Endothelial cell of umbilical vein (primary cell): ENCODE results near the gene SLC35E3. TPM values are rescaled to one million over a fixed set of nuclear protein-coding genes. Genes with fewer than 3 reads are reported as not detected.
"Not testable (repeated sequence)": the region's sequence is repeated elsewhere in the genome, so short reads cannot be mapped to it uniquely, and the experiment has no call there.

Experiments used
- BruUV-seq: library from RNA; stranded (reverse); fragments of 400-500 nt; replicated peaks from 2 replicates; lab custom pipeline; 2021; lab: Mats Ljungman, UMichigan
- CTCF ChIA-PET: fragments of 300-600, 350-600 bp; sonication (Branson Sonifier 250); formaldehyde crosslinking; loops from one replicate; lab custom pipeline; 2021; ENCODE audit warnings: antibody characterized with exemption, inconsistent platforms; lab: Charles Lee
- POLR2A ChIA-PET: fragments of 300-600, 350-600 bp; sonication (Branson Sonifier 250); formaldehyde crosslinking; loops from one replicate; lab custom pipeline; 2021; ENCODE audit warnings: antibody characterized with exemption, inconsistent platforms; lab: Charles Lee
- DNase-seq: peaks from one replicate; pipeline ENCODE4 v3.0.0-alpha.2; 2011; ENCODE audit warnings: low read depth, low spot score
- FAIRE-seq: peaks from 2 replicates; lab custom pipeline; 2011; peaks lifted over from hg19 to GRCh38; lab: Jason Lieb, UNC
- H2AFZ ChIP-seq: 2 replicates; pipeline ENCODE4 v1.6.0; 2012; ENCODE audit warnings: low read depth, low read length, control low read depth, inconsistent platforms
- H3K27ac ChIP-seq: 2 replicates; pipeline ENCODE4 v1.5.1; 2011; ENCODE audit warnings: low read depth, mild to moderate bottlenecking, control low read depth, low read length, moderate library complexity; ENCODE audit not compliant: insufficient read depth
- H3K27me3 ChIP-seq, 2 experiments: 2 replicates each; pipeline versions ENCODE4 v1.6.0 to v1.6.1; 2011; ENCODE audit warnings: low read length in 2 of 2, mixed read lengths in 1 of 2; ENCODE audit not compliant: control insufficient read depth in 2 of 2, insufficient read depth in 2 of 2
- H3K36me3 ChIP-seq, 2 experiments: 2 replicates in 1 of 2; 3 replicates in 1 of 2; pipeline ENCODE4 v1.5.1; 2011; ENCODE audit warnings: low read length in 2 of 2, mild to moderate bottlenecking in 1 of 2, moderate library complexity in 1 of 2; ENCODE audit not compliant: control insufficient read depth in 2 of 2, insufficient read depth in 2 of 2; ENCODE audit errors: extremely low read depth in 1 of 2
- H3K4me1 ChIP-seq: 3 replicates; pipeline ENCODE4 v1.5.1; 2011; ENCODE audit warnings: mild to moderate bottlenecking, low read length; ENCODE audit not compliant: control insufficient read depth, insufficient read depth; ENCODE audit errors: extremely low read depth
- H3K4me2 ChIP-seq: 2 replicates; pipeline ENCODE4 v1.6.1; 2011; ENCODE audit warnings: low read length, control low read depth, mixed read lengths; ENCODE audit not compliant: insufficient read depth
- H3K4me3 ChIP-seq, 3 experiments: fragments of 200-600 bp in 1 of 3; sonication (generic), shearing (Covaris generic) in 1 of 3; replicated peaks in 1 of 3; 2 replicates each; pipeline ENCODE4 v1.5.1; 2011 to 2016; ENCODE audit warnings: control low read depth in 3 of 3, low read length in 3 of 3, mild to moderate bottlenecking in 2 of 3, inconsistent platforms in 1 of 3, low read depth in 1 of 3, moderate library complexity in 1 of 3; ENCODE audit not compliant: insufficient read depth in 1 of 3
- H3K79me2 ChIP-seq: 2 replicates; pipeline ENCODE4 v1.6.0; 2012; ENCODE audit warnings: low read length, inconsistent platforms; ENCODE audit not compliant: control insufficient read depth, insufficient read depth
- H3K9ac ChIP-seq: replicated peaks from 2 replicates; pipeline ENCODE3; 2011; ENCODE audit warnings: low read length, control low read depth; ENCODE audit not compliant: insufficient read depth; ENCODE audit errors: extremely low read depth
- H3K9me1 ChIP-seq: replicated peaks from 3 replicates; pipeline ENCODE4 v1.6.0; 2011; ENCODE audit warnings: mild to moderate bottlenecking, low read length; ENCODE audit not compliant: control insufficient read depth, insufficient read depth; ENCODE audit errors: extremely low read depth
- H3K9me3 ChIP-seq: replicated peaks from 2 replicates; pipeline ENCODE4 v1.5.1; 2012; ENCODE audit warnings: low read length, inconsistent platforms; ENCODE audit not compliant: control insufficient read depth, insufficient read depth
- H4K20me1 ChIP-seq: replicated peaks from 2 replicates; pipeline ENCODE3; 2011; ENCODE audit warnings: mild to moderate bottlenecking, low read length; ENCODE audit not compliant: control insufficient read depth, insufficient read depth; ENCODE audit errors: extremely low read depth
- CTCF ChIP-seq, 2 donors: IDR thresholded peaks; 1 replicate in 1 of 2; 2 replicates in 1 of 2; pipeline ENCODE4 v1.5.1; 2011; ENCODE audit warnings: low read length in 2 of 2, mild to moderate bottlenecking in 2 of 2, moderate library complexity in 2 of 2, control low read depth in 1 of 2, inconsistent platforms in 1 of 2, low read depth in 1 of 2; ENCODE audit not compliant: insufficient read depth in 1 of 2; ENCODE audit errors: extremely low read depth in 1 of 2
- EZH2 ChIP-seq: IDR thresholded peaks from 2 replicates; pipeline ENCODE4 v1.6.1; 2012; ENCODE audit warnings: borderline replicate concordance, low read depth, mild to moderate bottlenecking, moderate library complexity, low read length, inconsistent platforms; ENCODE audit not compliant: severe bottlenecking
- FOS ChIP-seq: IDR thresholded peaks from 2 replicates; pipeline ENCODE4 v1.6.1; 2011; ENCODE audit warnings: mild to moderate bottlenecking, low read length, moderate library complexity, borderline replicate concordance; ENCODE audit not compliant: insufficient read depth
- GATA2 ChIP-seq: IDR thresholded peaks from 2 replicates; pipeline ENCODE4 v1.7.0; 2011; ENCODE audit warnings: low read depth, mild to moderate bottlenecking, moderate library complexity, mixed read lengths, low read length; ENCODE audit not compliant: insufficient read length, insufficient read depth
- JUN ChIP-seq: IDR thresholded peaks from 2 replicates; pipeline ENCODE4 v1.6.1; 2011; ENCODE audit warnings: borderline replicate concordance, low read depth; ENCODE audit not compliant: insufficient read length, insufficient read depth
- MYC ChIP-seq: IDR thresholded peaks from one replicate; pipeline ENCODE4 v1.6.1; 2011; ENCODE audit warnings: mild to moderate bottlenecking, low read depth, low read length
- POLR2A ChIP-seq: IDR thresholded peaks from 2 replicates; pipeline ENCODE4 v1.6.1; 2012; ENCODE audit warnings: low read depth, mild to moderate bottlenecking, control low read depth, low read length
- POLR2AphosphoS5 ChIP-seq: IDR thresholded peaks from 2 replicates; pipeline ENCODE4 v1.6.1; 2012; ENCODE audit warnings: low read depth, mild to moderate bottlenecking, control low read depth, low read length, moderate library complexity; ENCODE audit not compliant: insufficient read depth
- dilution Hi-C: fragments of 300-500 bp; cut with MboI; formaldehyde crosslinking; loops from one replicate; pipeline ENCODE4 v1.15.0; 2019; ENCODE audit warnings: low sequenced_read_pairs; ENCODE audit not compliant: extremely low pct_ligation_motif_present
- intact Hi-C: fragments of 100-400 bp; cut with micrococcal nuclease; formaldehyde crosslinking; loops from one replicate; pipeline ENCODE4 v1.10.0; 2022
- polyA plus RNA-seq, 4 experiments: library from polyadenylated mRNA; depleted of rRNA in 3 of 4; stranded (reverse) in 3 of 4; unstranded in 1 of 4; fragments of >200 nt; gene quantifications; 2 replicates each; pipeline versions ENCODE4 v1.2.1 to v1.2.3, GENCODE V29; 2011 to 2012; ENCODE audit warnings: missing spikeins in 1 of 4
- total RNA-seq: library from RNA; stranded (reverse); gene quantifications from 2 replicates; pipeline ENCODE4 v1.2.3, GENCODE V29; 2021
- TF ChIP-seq, protein P1 (sequence below): IDR thresholded peaks from 2 replicates; pipeline ENCODE4 v1.6.1; 2011; ENCODE audit not compliant: insufficient read depth, insufficient read length

SLC35E3 gene
- total and polyA plus RNA-seq, 2 donors (not counting 3 experiments of a cell fraction or from before 2014, with no cell fraction given): 8.1 to 13.8 TPM

DNA sequence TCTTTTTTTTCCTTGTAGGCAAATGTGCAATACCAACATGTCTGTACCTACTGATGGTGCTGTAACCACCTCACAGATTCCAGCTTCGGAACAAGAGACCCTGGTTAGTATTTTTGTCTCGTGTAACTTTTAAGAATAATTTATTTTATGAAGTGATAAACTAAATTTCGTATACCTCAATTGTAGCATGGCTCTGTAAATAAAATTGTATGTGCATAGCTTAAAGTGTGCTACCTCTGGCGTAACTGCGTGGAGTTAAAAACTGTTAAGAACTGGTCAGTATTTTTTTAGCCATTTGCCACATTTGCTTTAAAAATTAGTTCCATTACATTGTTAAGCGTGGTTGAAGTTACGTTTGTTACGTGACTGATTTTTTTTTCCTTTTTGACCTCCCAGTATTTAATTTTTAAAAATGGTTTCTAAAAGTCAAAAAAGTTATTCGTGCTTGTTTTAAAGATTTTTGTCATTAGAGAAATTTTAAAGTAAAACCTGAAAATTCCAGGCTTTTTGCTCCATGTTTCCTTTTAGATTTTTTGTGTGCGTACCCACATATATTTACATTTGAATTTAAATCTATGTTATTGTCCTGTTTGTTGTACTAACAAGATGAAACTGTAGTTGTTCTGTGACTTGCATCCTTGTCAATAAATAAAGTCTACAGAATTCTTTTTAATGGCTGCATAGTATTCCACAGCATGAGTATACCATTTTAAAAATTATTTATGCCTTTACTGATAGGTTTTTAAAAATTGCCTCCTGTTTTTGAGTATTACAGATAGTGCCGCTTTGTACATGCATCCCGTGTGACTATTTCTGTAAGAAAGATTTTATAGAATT is 63.4 kb downstream of the SLC35E3 start:
- intact Hi-C loops (loop anchor here (2.0 to 10.0 kb wide), 5 partner anchors 13 to 585 kb away; partner anchors contain the start of genes IL26 and RAP1B), dilution Hi-C loops (no loop called here)
- ChIA-PET CTCF (interaction anchor here (0.9 to 3.0 kb wide), 8 partner anchors 9 to 95 kb away, joined by 3 to 35 read pairs (median 4); partner anchors contain the start of gene SLC35E3), POLR2A (interaction anchor here (1.0 to 3.0 kb wide), 6 partner anchors 9 to 64 kb away, joined by 3 to 21 read pairs (median 6); partner anchors contain the start of gene SLC35E3)
- H2AFZ ChIP-seq: no peak overlapping the region
- no peak for FAIRE-seq
- peak overlapping the region; percentile 57 to 82 (median 68) for H3K4me3 ChIP-seq
- H3K79me2 ChIP-seq: peaks cover 59% of the 10 kb centered on the region
- no peak for DNase-seq
- peaks cover 0 to 20% of the 10 kb centered on the region in 2 experiments for H3K36me3 ChIP-seq
- H3K4me2 ChIP-seq: peak overlapping the region; percentile 65
- H3K4me1 ChIP-seq: peaks cover 8% of the 10 kb centered on the region
- H3K9me1 ChIP-seq: no peaks in the 10 kb centered on the region
- H3K27me3 ChIP-seq: no peaks in the 10 kb centered on the region
- TF ChIP-seq MYC (no peak), EZH2 (no peak), JUN (no peak), POLR2AphosphoS5 (no peak), GATA2 (no peak), CTCF (IDR thresholded peaks at IDR 0.05; ENCODE audit: extremely low read depth in 1 of 2, insufficient read depth in 1 of 2, low read depth in 1 of 2, low read length in 2 of 2) (no peak), POLR2A (no peak), FOS (no peak)
- TF ChIP-seq, protein P1, sequence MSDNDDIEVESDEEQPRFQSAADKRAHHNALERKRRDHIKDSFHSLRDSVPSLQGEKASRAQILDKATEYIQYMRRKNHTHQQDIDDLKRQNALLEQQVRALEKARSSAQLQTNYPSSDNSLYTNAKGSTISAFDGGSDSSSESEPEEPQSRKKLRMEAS: no peak
- no peaks in the 10 kb centered on the region for H3K9me3 ChIP-seq
- H3K9ac ChIP-seq: peak overlapping the region; percentile 95
- BruUV-seq: TSS peak; percentile 51
- H3K27ac ChIP-seq: peak overlapping the region; percentile 82
- H4K20me1 ChIP-seq: peaks cover 18% of the 10 kb centered on the region

GRCh38 chr12:68810027-68810389 is 64.0 kb downstream of the SLC35E3 start:
- intact Hi-C loops, CTCF ChIA-PET, H3K9me1 ChIP-seq, DNase-seq, FAIRE-seq, H3K9ac ChIP-seq, H3K4me2 ChIP-seq, H2AFZ ChIP-seq, BruUV-seq, H3K4me1 ChIP-seq, H3K9me3 ChIP-seq, H3K27ac ChIP-seq, dilution Hi-C loops, H3K27me3 ChIP-seq, POLR2A ChIA-PET: not testable (repeated sequence)
- Histone ChIP-seq H3K79me2 (peaks cover 65% of the 10 kb centered on the region), H4K20me1 (peaks cover 24% of the 10 kb centered on the region), H3K36me3 (peaks cover 0 to 24% of the 10 kb centered on the region in 2 experiments), H3K4me3 (peak overlapping the region; percentile 57 to 82 (median 68))
